ENCODE measurements around the gene ZXDC.

Gene ZXDC

GRCh38 chr3:126503701-126504100, 28.0 kb upstream of the ZXDC start:
- Histone ChIP-seq H3K27me3 (ENCODE audit: control insufficient read depth, insufficient read depth, low read length) (no peaks in the 10 kb centered on the region), H3K9me3 (ENCODE audit: control insufficient read depth, low read length) (no peaks in the 10 kb centered on the region), H3K36me3 (ENCODE audit: control insufficient read depth, insufficient read depth, low read length) (no peaks in the 10 kb centered on the region), H3K4me1 (ENCODE audit: control insufficient read depth, insufficient read depth, low read length) (no peaks in the 10 kb centered on the region), H3K9ac (ENCODE audit: low read length) (no peak overlapping the region), H3K4me3 (ENCODE audit: low read length) (no peak overlapping the region)

DNA sequence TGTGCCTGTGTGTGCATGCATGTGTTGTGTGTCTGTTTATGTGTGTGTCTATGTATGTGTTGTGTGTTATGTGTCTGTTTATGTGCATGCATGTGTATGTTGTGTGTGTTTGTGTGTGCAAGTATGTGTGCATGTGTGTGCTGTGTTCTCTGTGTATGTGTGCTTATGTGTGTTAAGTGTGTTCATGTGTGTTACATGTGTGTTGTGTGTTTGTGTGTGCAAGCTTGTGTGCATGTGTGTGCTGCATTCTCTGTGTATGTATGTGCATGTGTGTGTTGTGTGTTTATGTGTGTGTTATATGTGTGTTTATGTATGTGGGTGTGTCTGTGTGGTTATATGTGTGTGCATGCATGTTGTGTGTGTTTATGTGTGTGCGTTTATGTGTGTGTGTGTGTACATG, 27.0 kb upstream of the ZXDC start:
- H3K4me1 ChIP-seq (ENCODE audit: control insufficient read depth, insufficient read depth, low read length), result no peaks in the 10 kb centered on the region
- H3K9me3 ChIP-seq (ENCODE audit: control insufficient read depth, low read length), result no peaks in the 10 kb centered on the region
- no peaks in the 10 kb centered on the region for H3K27me3 ChIP-seq (ENCODE audit: control insufficient read depth, insufficient read depth, low read length)
- no peak overlapping the region for H3K9ac ChIP-seq (ENCODE audit: low read length)
- H3K4me3 ChIP-seq (ENCODE audit: low read length), result no peak overlapping the region
- no peaks in the 10 kb centered on the region for H3K36me3 ChIP-seq (ENCODE audit: control insufficient read depth, insufficient read depth, low read length)

DNA sequence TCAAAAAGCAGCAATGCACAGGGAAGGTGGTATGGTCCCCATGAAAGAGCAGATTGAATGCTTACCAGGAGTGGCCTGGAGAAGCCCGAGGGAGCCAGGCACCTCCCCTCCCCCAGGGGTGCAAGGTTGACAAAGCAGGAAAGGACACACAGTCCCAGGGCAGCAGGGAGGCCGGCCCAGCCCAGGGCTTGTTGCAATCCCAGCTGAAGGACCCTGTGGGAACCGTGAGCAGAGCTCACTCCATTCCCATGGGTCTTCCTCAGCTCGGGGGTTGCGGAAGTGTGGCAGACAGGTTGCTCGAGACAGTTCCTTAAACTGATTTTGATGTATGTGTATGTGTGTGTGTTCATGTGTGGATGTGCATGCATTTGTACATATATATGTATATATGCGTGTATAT, 26.0 kb upstream of the ZXDC start:
- Histone ChIP-seq H3K9me3 (ENCODE audit: control insufficient read depth, low read length) (no peaks in the 10 kb centered on the region), H3K4me3 (ENCODE audit: low read length) (no peak overlapping the region), H3K4me1 (ENCODE audit: control insufficient read depth, insufficient read depth, low read length) (no peaks in the 10 kb centered on the region), H3K9ac (ENCODE audit: low read length) (no peak overlapping the region), H3K36me3 (ENCODE audit: control insufficient read depth, insufficient read depth, low read length) (no peaks in the 10 kb centered on the region), H3K27me3 (ENCODE audit: control insufficient read depth, insufficient read depth, low read length) (no peaks in the 10 kb centered on the region)

DNA sequence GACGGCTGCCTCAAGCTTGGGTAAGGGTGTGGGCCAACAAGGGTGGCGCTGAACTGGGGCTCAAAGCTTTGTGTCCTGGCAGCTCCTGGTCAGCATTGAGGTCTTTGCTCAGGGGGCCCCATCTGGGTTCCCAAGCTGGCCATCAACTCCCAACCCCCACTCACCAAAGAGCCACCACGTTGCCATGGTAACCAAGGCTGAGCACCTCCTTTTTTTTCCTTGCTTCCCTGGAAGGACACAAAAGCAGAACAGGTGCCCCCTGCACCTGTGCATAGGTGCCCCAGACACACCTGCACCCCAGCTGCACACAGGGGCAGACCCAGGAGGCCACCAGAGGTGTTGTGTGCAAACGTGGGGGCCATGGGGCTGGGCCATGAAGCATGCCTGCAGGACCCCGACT, 25.4 kb upstream of the ZXDC start:
- no peaks in the 10 kb centered on the region for H3K27me3 ChIP-seq (ENCODE audit: control insufficient read depth, insufficient read depth, low read length)
- no peaks in the 10 kb centered on the region for H3K9me3 ChIP-seq (ENCODE audit: control insufficient read depth, low read length)
- H3K4me3 ChIP-seq (ENCODE audit: low read length), result no peak overlapping the region
- no peaks in the 10 kb centered on the region for H3K36me3 ChIP-seq (ENCODE audit: control insufficient read depth, insufficient read depth, low read length)
- no peaks in the 10 kb centered on the region for H3K4me1 ChIP-seq (ENCODE audit: control insufficient read depth, insufficient read depth, low read length)
- H3K9ac ChIP-seq (ENCODE audit: low read length), result no peak overlapping the region

- Histone ChIP-seq H3K4me1 (ENCODE audit: control insufficient read depth, insufficient read depth, low read length) (no peaks in the 10 kb centered on the region), H3K4me3 (ENCODE audit: low read length) (no peak overlapping the region), H3K9me3 (ENCODE audit: control insufficient read depth, low read length) (no peaks in the 10 kb centered on the region), H3K27me3 (ENCODE audit: control insufficient read depth, insufficient read depth, low read length) (no peaks in the 10 kb centered on the region), H3K9ac (ENCODE audit: low read length) (no peak overlapping the region), H3K36me3 (ENCODE audit: control insufficient read depth, insufficient read depth, low read length) (no peaks in the 10 kb centered on the region)
Measured at GRCh38 chr3:126500016-126500415, 24.3 kb upstream of the ZXDC start.

DNA sequence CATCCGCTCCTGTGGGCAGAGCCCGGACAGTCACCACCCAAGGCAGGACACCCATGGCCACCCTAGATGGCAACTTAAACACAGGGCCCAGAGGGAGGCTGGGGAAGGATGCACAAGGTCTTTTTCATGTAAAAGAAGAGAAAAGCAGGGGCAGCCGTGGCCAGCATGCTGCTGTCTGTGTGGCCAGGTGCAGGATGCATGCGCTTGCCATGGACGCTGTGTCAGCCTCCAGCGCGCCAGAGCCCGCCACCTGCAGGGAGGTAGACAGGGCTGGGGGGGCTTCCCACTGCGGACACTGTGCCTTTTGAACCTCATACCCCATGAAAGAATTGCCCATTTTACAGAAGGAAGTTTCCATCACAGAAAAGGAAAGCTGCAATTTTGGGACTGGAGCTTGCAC, 23.7 kb upstream of the ZXDC start:
- H3K36me3 ChIP-seq (ENCODE audit: control insufficient read depth, insufficient read depth, low read length), result no peaks in the 10 kb centered on the region
- H3K4me1 ChIP-seq (ENCODE audit: control insufficient read depth, insufficient read depth, low read length), result no peaks in the 10 kb centered on the region
- H3K9me3 ChIP-seq (ENCODE audit: control insufficient read depth, low read length), result no peaks in the 10 kb centered on the region
- no peak overlapping the region for H3K9ac ChIP-seq (ENCODE audit: low read length)
- no peaks in the 10 kb centered on the region for H3K27me3 ChIP-seq (ENCODE audit: control insufficient read depth, insufficient read depth, low read length)
- no peak overlapping the region for H3K4me3 ChIP-seq (ENCODE audit: low read length)

DNA sequence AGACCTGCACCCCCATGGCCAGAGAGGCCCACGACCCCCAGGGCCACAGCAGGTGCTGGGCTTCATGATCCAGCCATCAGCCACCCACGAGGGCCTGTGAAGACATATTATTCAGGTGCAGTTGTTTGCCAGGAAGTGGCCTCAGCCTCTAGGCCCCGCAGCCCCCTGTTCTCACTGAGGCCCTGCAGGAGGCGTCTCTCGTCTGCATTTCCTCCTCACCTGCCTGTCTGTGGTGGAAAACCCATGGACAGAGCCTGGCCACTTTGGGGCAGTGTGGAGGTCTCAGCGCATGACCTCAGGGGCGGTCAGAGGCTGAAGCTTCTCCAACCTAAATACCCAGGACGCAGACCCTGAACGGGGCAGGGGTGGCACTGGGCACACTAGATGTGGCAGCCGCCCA, 23.2 kb upstream of the ZXDC start:
- no peaks in the 10 kb centered on the region for H3K4me1 ChIP-seq (ENCODE audit: control insufficient read depth, insufficient read depth, low read length)
- H3K9me3 ChIP-seq (ENCODE audit: control insufficient read depth, low read length), result no peaks in the 10 kb centered on the region
- no peaks in the 10 kb centered on the region for H3K36me3 ChIP-seq (ENCODE audit: control insufficient read depth, insufficient read depth, low read length)
- H3K9ac ChIP-seq (ENCODE audit: low read length), result no peak overlapping the region
- no peak overlapping the region for H3K4me3 ChIP-seq (ENCODE audit: low read length)
- no peaks in the 10 kb centered on the region for H3K27me3 ChIP-seq (ENCODE audit: control insufficient read depth, insufficient read depth, low read length)

DNA sequence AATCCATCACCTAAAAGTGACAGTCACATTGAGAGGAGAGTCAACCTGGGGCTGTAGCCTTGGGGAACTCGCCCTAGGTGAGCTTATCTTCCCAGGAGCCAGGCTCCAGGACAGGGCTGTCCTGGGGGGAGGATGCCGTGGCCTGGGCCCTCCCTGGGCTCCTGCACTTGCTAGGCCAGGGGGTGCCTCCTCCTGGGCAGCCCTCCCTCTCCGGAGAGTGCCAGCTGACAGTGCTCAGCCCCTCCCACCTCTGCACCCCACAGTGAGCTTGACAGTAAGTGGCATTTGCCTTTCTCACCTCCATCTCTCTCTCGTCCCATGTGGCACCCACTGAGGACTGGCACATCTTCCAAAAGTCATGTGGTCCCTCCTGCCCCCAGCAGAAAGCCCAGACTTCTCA, 22.8 kb upstream of the ZXDC start:
- no peak overlapping the region for H3K4me3 ChIP-seq (ENCODE audit: low read length)
- H3K9ac ChIP-seq (ENCODE audit: low read length), result no peak overlapping the region
- H3K9me3 ChIP-seq (ENCODE audit: control insufficient read depth, low read length), result no peaks in the 10 kb centered on the region
- no peaks in the 10 kb centered on the region for H3K4me1 ChIP-seq (ENCODE audit: control insufficient read depth, insufficient read depth, low read length)
- H3K36me3 ChIP-seq (ENCODE audit: control insufficient read depth, insufficient read depth, low read length), result no peaks in the 10 kb centered on the region
- H3K27me3 ChIP-seq (ENCODE audit: control insufficient read depth, insufficient read depth, low read length), result no peaks in the 10 kb centered on the region

DNA sequence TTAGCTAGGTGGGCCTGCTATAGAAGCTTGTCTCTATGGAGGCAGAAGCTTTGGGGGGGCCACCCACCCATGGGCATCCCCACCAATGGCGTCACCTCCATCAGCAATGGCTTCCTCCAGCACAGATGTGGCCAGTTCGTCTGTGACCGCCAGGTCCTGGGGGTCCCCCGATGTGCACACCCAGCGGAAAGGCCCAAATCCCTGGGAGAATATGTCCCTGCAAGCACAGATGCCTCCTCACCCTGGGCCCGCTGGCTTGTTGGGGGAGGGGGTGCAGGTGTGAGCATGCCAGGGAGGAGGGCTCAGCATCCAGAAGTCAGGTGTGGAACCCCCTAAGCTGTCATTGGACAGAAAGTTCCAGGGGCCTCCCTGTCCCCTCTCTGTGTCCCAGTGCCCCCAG, 22.3 kb upstream of the ZXDC start:
- Histone ChIP-seq H3K36me3 (ENCODE audit: control insufficient read depth, insufficient read depth, low read length) (no peaks in the 10 kb centered on the region), H3K4me1 (ENCODE audit: control insufficient read depth, insufficient read depth, low read length) (no peaks in the 10 kb centered on the region), H3K4me3 (ENCODE audit: low read length) (no peak overlapping the region), H3K9ac (ENCODE audit: low read length) (no peak overlapping the region), H3K27me3 (ENCODE audit: control insufficient read depth, insufficient read depth, low read length) (no peaks in the 10 kb centered on the region), H3K9me3 (ENCODE audit: control insufficient read depth, low read length) (no peaks in the 10 kb centered on the region)

DNA sequence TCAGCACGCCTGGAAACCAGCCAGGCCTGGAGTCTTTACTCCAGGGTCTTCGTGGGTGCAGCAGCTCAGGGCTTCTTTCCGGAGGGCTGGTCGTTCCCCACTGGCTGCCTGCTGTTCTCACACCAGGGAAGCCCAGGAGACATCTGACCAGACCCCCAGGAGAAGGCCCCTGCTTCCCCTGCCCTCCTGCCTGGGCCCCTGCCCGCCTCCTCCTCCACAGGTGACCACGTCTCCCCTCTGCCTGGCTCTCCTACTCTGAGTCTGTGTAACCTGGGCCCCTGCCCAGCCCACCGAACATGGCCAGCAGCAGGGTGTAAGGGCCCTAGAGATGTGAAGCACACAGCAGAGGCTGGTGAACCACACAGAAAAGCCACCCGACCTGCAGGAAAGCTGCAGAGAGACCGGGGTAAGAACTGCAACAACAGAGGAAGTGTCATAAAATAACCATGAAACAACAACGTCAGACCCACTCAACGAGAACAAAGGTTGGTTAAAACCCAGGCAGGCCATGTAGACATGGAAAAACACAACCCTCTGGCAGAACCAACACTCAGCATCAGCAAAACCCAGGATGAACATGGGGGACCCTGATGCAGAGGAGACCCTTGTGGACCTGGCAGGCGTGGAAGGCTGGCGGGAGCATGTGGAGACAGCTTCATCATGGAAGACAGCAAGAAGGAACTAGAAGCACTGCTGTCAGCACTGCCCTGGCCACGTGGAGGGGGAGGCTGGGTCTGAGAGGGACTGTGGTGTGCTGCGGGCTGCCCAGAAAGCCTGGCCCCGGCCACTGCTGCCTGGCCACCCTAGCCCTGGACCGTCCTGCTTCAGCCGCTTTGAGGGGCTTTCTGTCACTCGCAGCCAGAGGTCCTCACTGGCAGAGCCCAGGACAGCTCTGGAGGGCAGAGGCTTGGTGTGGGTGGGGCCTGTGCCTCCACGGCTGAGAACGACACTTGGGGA, 21.5 kb upstream of the ZXDC start:
- Histone ChIP-seq H3K9ac (ENCODE audit: low read length) (no peak overlapping the region), H3K27me3 (ENCODE audit: control insufficient read depth, insufficient read depth, low read length) (no peaks in the 10 kb centered on the region), H3K36me3 (ENCODE audit: control insufficient read depth, insufficient read depth, low read length) (no peaks in the 10 kb centered on the region), H3K4me3 (ENCODE audit: low read length) (no peak overlapping the region), H3K4me1 (ENCODE audit: control insufficient read depth, insufficient read depth, low read length) (no peaks in the 10 kb centered on the region), H3K9me3 (ENCODE audit: control insufficient read depth, low read length) (no peaks in the 10 kb centered on the region)

- Histone ChIP-seq H3K4me3 (ENCODE audit: low read length) (no peak overlapping the region), H3K36me3 (ENCODE audit: control insufficient read depth, insufficient read depth, low read length) (no peaks in the 10 kb centered on the region), H3K9me3 (ENCODE audit: control insufficient read depth, low read length) (no peaks in the 10 kb centered on the region), H3K4me1 (ENCODE audit: control insufficient read depth, insufficient read depth, low read length) (no peaks in the 10 kb centered on the region), H3K9ac (ENCODE audit: low read length) (no peak overlapping the region), H3K27me3 (ENCODE audit: control insufficient read depth, insufficient read depth, low read length) (peaks cover under 1% of the 10 kb centered on the region)
Measured at GRCh38 chr3:126495786-126496185, 20.1 kb upstream of the ZXDC start.

DNA sequence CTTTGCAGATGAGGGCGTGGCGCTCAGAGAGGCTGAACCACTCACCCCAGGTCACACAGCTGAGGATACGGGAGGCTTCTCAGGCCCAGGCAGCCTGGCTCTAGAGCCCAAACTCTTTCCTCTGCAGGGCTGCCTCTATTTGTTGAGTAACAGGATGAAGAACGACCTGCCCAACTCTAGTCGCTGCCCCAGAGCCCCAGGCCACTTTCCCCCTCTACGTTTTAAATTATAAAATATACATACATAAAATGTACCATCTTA, 19.2 kb upstream of the ZXDC start:
- Histone ChIP-seq H3K9me3 (ENCODE audit: control insufficient read depth, low read length) (no peaks in the 10 kb centered on the region), H3K27me3 (ENCODE audit: control insufficient read depth, insufficient read depth, low read length) (peaks cover 5% of the 10 kb centered on the region), H3K4me1 (ENCODE audit: control insufficient read depth, insufficient read depth, low read length) (no peaks in the 10 kb centered on the region), H3K9ac (ENCODE audit: low read length) (no peak overlapping the region), H3K36me3 (ENCODE audit: control insufficient read depth, insufficient read depth, low read length) (no peaks in the 10 kb centered on the region), H3K4me3 (ENCODE audit: low read length) (no peak overlapping the region)

Measured in mucosa of stomach (tissue), 1 donor.